Parathyroid adenoma (tissue), 2 donors: ENCODE data around the gene PLEKHM3.

Source experiments
- H2AFZ ChIP-seq: fragments of 300-600 bp; sonication (generic); one replicate; pipeline ENCODE4 v1.7.0; 2017; ENCODE audit warnings: antibody characterized with exemption, mild to moderate bottlenecking
- H3K27ac ChIP-seq: fragments of 300-600 bp; sonication (generic); one replicate; pipeline ENCODE4 v1.7.0; 2017
- H3K27me3 ChIP-seq: fragments of 300-600 bp; sonication (generic); one replicate; pipeline ENCODE4 v1.7.0; 2017; ENCODE audit warnings: low read length; ENCODE audit not compliant: control insufficient read depth, insufficient read depth
- H3K36me3 ChIP-seq: fragments of 300-600 bp; sonication (generic); one replicate; pipeline ENCODE4 v1.7.0; 2017; ENCODE audit warnings: low read length; ENCODE audit not compliant: control insufficient read depth, insufficient read depth
- H3K4me1 ChIP-seq: fragments of 300-600 bp; sonication (generic); one replicate; pipeline ENCODE4 v1.7.0; 2017; ENCODE audit warnings: control low read depth
- H3K4me2 ChIP-seq: fragments of 300-600 bp; sonication (generic); one replicate; pipeline ENCODE4 v1.7.0; 2017; ENCODE audit warnings: low read length
- H3K4me3 ChIP-seq: fragments of 300-600 bp; sonication (generic); one replicate; pipeline ENCODE4 v1.7.0; 2017; ENCODE audit warnings: low read depth, low read length
- H3K79me2 ChIP-seq: fragments of 300-600 bp; sonication (generic); one replicate; pipeline ENCODE4 v1.7.0; 2017; ENCODE audit warnings: control low read depth
- H3K9ac ChIP-seq: fragments of 300-600 bp; sonication (generic); one replicate; pipeline ENCODE4 v1.7.0; 2017; ENCODE audit warnings: mild to moderate bottlenecking
- H3K9me3 ChIP-seq: fragments of 300-600 bp; sonication (generic); one replicate; pipeline ENCODE4 v1.7.0; 2017; ENCODE audit warnings: low read length; ENCODE audit not compliant: control insufficient read depth
- CTCF ChIP-seq: fragments of 300-600 bp; sonication (generic); IDR thresholded peaks from one replicate; pipeline ENCODE4 v1.7.0; 2017; ENCODE audit warnings: antibody characterized with exemption, mild to moderate bottlenecking
- donor health status: primary hyperparathyroidism.

The PLEKHM3 gene

GRCh38 chr2:207870814-207871213 lies 154.5 kb downstream of the PLEKHM3 start:
- H3K4me1 ChIP-seq = no peaks in the 10 kb centered on the region
- no peak overlapping the region for H3K27ac ChIP-seq
- no peak overlapping the region for H3K4me3 ChIP-seq
- H3K9me3 ChIP-seq = no peaks in the 10 kb centered on the region
- H3K27me3 ChIP-seq = no peaks in the 10 kb centered on the region
- no peak overlapping the region for H2AFZ ChIP-seq
- no peak overlapping the region for H3K9ac ChIP-seq
- no peaks in the 10 kb centered on the region for H3K36me3 ChIP-seq
- no peak overlapping the region for H3K4me2 ChIP-seq
- TF ChIP-seq CTCF = no peak
- no peaks in the 10 kb centered on the region for H3K79me2 ChIP-seq

GRCh38 chr2:207869784-207870778 lies 155.2 kb downstream of the PLEKHM3 start:
- no peak overlapping the region for H2AFZ ChIP-seq

GRCh38 chr2:207868855-207869596 lies 156.3 kb downstream of the PLEKHM3 start:
- Histone ChIP-seq H3K27ac (no peak overlapping the region), H3K4me2 (no peak overlapping the region)

More at GRCh38 chr2:207869784-207870778, 155.2 kb downstream of the PLEKHM3 start:
- TF ChIP-seq CTCF = no peak
- Histone ChIP-seq H3K27ac (no peak overlapping the region), H3K36me3 (no peaks in the 10 kb centered on the region), H3K4me3 (no peak overlapping the region), H3K4me1 (no peaks in the 10 kb centered on the region), H3K9ac (no peak overlapping the region), H3K4me2 (no peak overlapping the region), H3K9me3 (no peaks in the 10 kb centered on the region), H3K79me2 (no peaks in the 10 kb centered on the region), H3K27me3 (no peaks in the 10 kb centered on the region)

GRCh38 chr2:207867905-207868304 lies 157.4 kb downstream of the PLEKHM3 start:
- Histone ChIP-seq H3K9me3 (no peaks in the 10 kb centered on the region), H3K4me2 (no peak overlapping the region), H3K79me2 (no peaks in the 10 kb centered on the region), H3K4me3 (no peak overlapping the region), H3K27me3 (no peaks in the 10 kb centered on the region), H3K27ac (no peak overlapping the region), H3K9ac (no peak overlapping the region), H3K4me1 (no peaks in the 10 kb centered on the region), H2AFZ (no peak overlapping the region), H3K36me3 (no peaks in the 10 kb centered on the region)
- no peak for TF ChIP-seq CTCF

More at GRCh38 chr2:207868855-207869596, 156.3 kb downstream of the PLEKHM3 start:
- Histone ChIP-seq H3K36me3 (no peaks in the 10 kb centered on the region), H3K4me3 (no peak overlapping the region), H3K9me3 (no peaks in the 10 kb centered on the region), H3K27me3 (no peaks in the 10 kb centered on the region), H2AFZ (no peak overlapping the region), H3K4me1 (no peaks in the 10 kb centered on the region), H3K79me2 (no peaks in the 10 kb centered on the region), H3K9ac (no peak overlapping the region)
- no peak for TF ChIP-seq CTCF
